DOHH2 (cell line): ENCODE data around the gene CDK5RAP2.

ENCODE experiments used
- EZH2phosphoT487 ChIP-seq: fragments of 200-600 bp; sonication (generic); IDR thresholded peaks from 2 replicates; pipeline ENCODE4 v1.6.1; 2017; ENCODE audit warnings: borderline replicate concordance, mild to moderate bottlenecking, antibody characterized with exemption, low read length, moderate library complexity, mixed read lengths
- TF ChIP-seq, protein P1 (sequence below): fragments of 200-600 bp; sonication (generic); IDR thresholded peaks from one replicate; pipeline ENCODE4 v1.5.1; 2014; ENCODE audit warnings: antibody characterized with exemption, mild to moderate bottlenecking, low read depth, low read length; ENCODE audit not compliant: poor library complexity, severe bottlenecking

- TF ChIP-seq, protein P1, sequence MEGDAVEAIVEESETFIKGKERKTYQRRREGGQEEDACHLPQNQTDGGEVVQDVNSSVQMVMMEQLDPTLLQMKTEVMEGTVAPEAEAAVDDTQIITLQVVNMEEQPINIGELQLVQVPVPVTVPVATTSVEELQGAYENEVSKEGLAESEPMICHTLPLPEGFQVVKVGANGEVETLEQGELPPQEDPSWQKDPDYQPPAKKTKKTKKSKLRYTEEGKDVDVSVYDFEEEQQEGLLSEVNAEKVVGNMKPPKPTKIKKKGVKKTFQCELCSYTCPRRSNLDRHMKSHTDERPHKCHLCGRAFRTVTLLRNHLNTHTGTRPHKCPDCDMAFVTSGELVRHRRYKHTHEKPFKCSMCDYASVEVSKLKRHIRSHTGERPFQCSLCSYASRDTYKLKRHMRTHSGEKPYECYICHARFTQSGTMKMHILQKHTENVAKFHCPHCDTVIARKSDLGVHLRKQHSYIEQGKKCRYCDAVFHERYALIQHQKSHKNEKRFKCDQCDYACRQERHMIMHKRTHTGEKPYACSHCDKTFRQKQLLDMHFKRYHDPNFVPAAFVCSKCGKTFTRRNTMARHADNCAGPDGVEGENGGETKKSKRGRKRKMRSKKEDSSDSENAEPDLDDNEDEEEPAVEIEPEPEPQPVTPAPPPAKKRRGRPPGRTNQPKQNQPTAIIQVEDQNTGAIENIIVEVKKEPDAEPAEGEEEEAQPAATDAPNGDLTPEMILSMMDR, result no peak
- no peak for TF ChIP-seq EZH2phosphoT487
These were observed 140.0 kb downstream of the CDK5RAP2 start for GRCh38 chr9:120439926-120440325.
